Keratinocyte (primary cell): ENCODE data around the gene PAGE2B. TPM values are rescaled to one million over a fixed set of nuclear protein-coding genes. Genes with fewer than 3 reads are reported as not detected.
"Not testable (repeated sequence)": the region's sequence is repeated elsewhere in the genome, so short reads cannot be mapped to it uniquely, and the experiment has no call there.

Experiments
- DNase-seq: peaks from one replicate; pipeline ENCODE4 v3.0.0-alpha.2; 2011; ENCODE audit warnings: low read depth, missing footprints, low spot score
- FAIRE-seq: peaks from 2 replicates; lab custom pipeline; 2011; peaks lifted over from hg19 to GRCh38; lab: Jason Lieb, UNC
- H2AFZ ChIP-seq: 2 replicates; pipeline ENCODE4 v1.6.0; 2012; ENCODE audit warnings: low read length, control low read depth, inconsistent platforms; ENCODE audit not compliant: control insufficient read depth
- H3K27ac ChIP-seq: 2 replicates; pipeline ENCODE4 v1.5.1; 2011; ENCODE audit warnings: low read length; ENCODE audit not compliant: control insufficient read depth, insufficient read depth
- H3K27me3 ChIP-seq: 3 replicates; pipeline ENCODE4 v1.6.0; 2011; ENCODE audit warnings: low read length; ENCODE audit not compliant: control insufficient read depth, insufficient read depth; ENCODE audit errors: extremely low read depth
- H3K36me3 ChIP-seq, 2 experiments: 2 replicates in 1 of 2; 3 replicates in 1 of 2; pipeline ENCODE4 v1.5.1; 2011; ENCODE audit warnings: low read length in 2 of 2, mild to moderate bottlenecking in 1 of 2; ENCODE audit not compliant: control insufficient read depth in 2 of 2, insufficient read depth in 2 of 2; ENCODE audit errors: extremely low read depth in 1 of 2
- H3K4me1 ChIP-seq: 3 replicates; pipeline ENCODE4 v1.5.1; 2011; ENCODE audit warnings: low read length; ENCODE audit not compliant: control insufficient read depth, insufficient read depth; ENCODE audit errors: extremely low read depth
- H3K4me2 ChIP-seq: 3 replicates; pipeline ENCODE4 v1.6.0; 2011; ENCODE audit warnings: low read depth, low read length; ENCODE audit not compliant: control insufficient read depth, insufficient read depth; ENCODE audit errors: extremely low read depth
- H3K4me3 ChIP-seq, 3 experiments: fragments of 200-600 bp in 1 of 3; sonication (generic) in 1 of 3; 2 replicates in 2 of 3; 3 replicates in 1 of 3; pipeline ENCODE4 v1.5.1; 2011 to 2016; ENCODE audit warnings: low read length in 3 of 3, mild to moderate bottlenecking in 3 of 3, control low read depth in 2 of 3, inconsistent platforms in 1 of 3, low read depth in 1 of 3, mixed read lengths in 1 of 3, mixed run types in 1 of 3, moderate library complexity in 1 of 3; ENCODE audit not compliant: control insufficient read depth in 2 of 3, insufficient read depth in 2 of 3; ENCODE audit errors: extremely low read depth in 1 of 3
- H3K79me2 ChIP-seq: 2 replicates; pipeline ENCODE4 v1.6.0; 2012; ENCODE audit warnings: low read length; ENCODE audit not compliant: control insufficient read depth, insufficient read depth
- H3K9ac ChIP-seq: 3 replicates; pipeline ENCODE4 v1.6.0; 2011; ENCODE audit warnings: low read length; ENCODE audit not compliant: control insufficient read depth, insufficient read depth; ENCODE audit errors: extremely low read depth
- H3K9me1 ChIP-seq: 3 replicates; pipeline ENCODE4 v1.6.0; 2011; ENCODE audit warnings: low read length; ENCODE audit not compliant: control insufficient read depth, insufficient read depth; ENCODE audit errors: extremely low read depth
- H3K9me3 ChIP-seq: 2 replicates; pipeline ENCODE4 v1.5.1; 2012; ENCODE audit warnings: low read depth, low read length; ENCODE audit not compliant: control insufficient read depth
- H4K20me1 ChIP-seq: 3 replicates; pipeline ENCODE4 v1.6.0; 2011; ENCODE audit warnings: low read length; ENCODE audit not compliant: control insufficient read depth, insufficient read depth; ENCODE audit errors: extremely low read depth
- CTCF ChIP-seq, 3 experiments: IDR thresholded peaks in 1 of 3; conservative IDR thresholded peaks in 1 of 3; optimal IDR thresholded peaks in 1 of 3; 2 replicates in 2 of 3; 3 replicates in 1 of 3; pipeline versions ENCODE3 to v1.5.1; 2011; ENCODE audit warnings: low read length in 3 of 3, mild to moderate bottlenecking in 3 of 3, moderate library complexity in 2 of 3, control low read depth in 1 of 3, inconsistent platforms in 1 of 3; ENCODE audit not compliant: insufficient read depth in 2 of 3; ENCODE audit errors: extremely low read depth in 1 of 3
- EZH2 ChIP-seq: IDR thresholded peaks from one replicate; pipeline ENCODE4 v1.6.1; 2012; ENCODE audit warnings: inconsistent platforms, mild to moderate bottlenecking, low read length, moderate library complexity
- dilution Hi-C: fragments of 300-500 bp; cut with MboI; formaldehyde crosslinking; loops from one replicate; pipeline ENCODE4 v1.7.0; 2020; ENCODE audit warnings: low sequenced_read_pairs; ENCODE audit not compliant: extremely low pct_ligation_motif_present
- polyA plus RNA-seq, 5 experiments: library from polyadenylated mRNA; depleted of rRNA in 3 of 5; stranded (reverse) in 3 of 5; stranded (forward) in 1 of 5; unstranded in 1 of 5; fragments of >200 nt; gene quantifications; 1 replicate in 1 of 5; 2 replicates in 3 of 5; 3 replicates in 1 of 5; pipeline versions ENCODE4 v1.2.1 to v1.2.3, GENCODE V29; 2011 to 2012; ENCODE audit warnings: missing spikeins in 2 of 5, low read depth in 1 of 5, low replicate concordance in 1 of 5

PAGE2B gene
- polyA plus RNA-seq, 1 donor (not counting 4 experiments of a cell fraction or from before 2014, with no cell fraction given): not detected

GRCh38 chrX:55039471-55039870 lies 35.4 kb upstream of the PAGE2B start:
- no peaks in the 10 kb centered on the region for H3K9me3 ChIP-seq
- H3K4me1 ChIP-seq: no peaks in the 10 kb centered on the region
- no peak overlapping the region for H3K4me3 ChIP-seq
- no peaks in the 10 kb centered on the region for H3K9me1 ChIP-seq
- H4K20me1 ChIP-seq: no peaks in the 10 kb centered on the region
- no peaks in the 10 kb centered on the region for H3K36me3 ChIP-seq
- no peak for TF ChIP-seq EZH2
- TF ChIP-seq CTCF (optimal IDR thresholded peaks at IDR 0.05 in 1 of 3, IDR thresholded peaks at IDR 0.05 in 1 of 3, conservative IDR thresholded peaks at IDR 0.05 in 1 of 3; ENCODE audit: extremely low read depth in 1 of 3, insufficient read depth in 2 of 3, low read length in 3 of 3): no peak
- no peak overlapping the region for H2AFZ ChIP-seq
- no peak overlapping the region for H3K9ac ChIP-seq
- no peaks in the 10 kb centered on the region for H3K27me3 ChIP-seq
- no peak for DNase-seq
- no peak overlapping the region for H3K27ac ChIP-seq
- no peaks in the 10 kb centered on the region for H3K79me2 ChIP-seq
- dilution Hi-C loops: no loop called here
- FAIRE-seq: no peak
- H3K4me2 ChIP-seq: no peak overlapping the region

- FAIRE-seq: no peak
- DNase-seq: no peak
- Histone ChIP-seq H3K27ac (no peak overlapping the region), H3K9me3 (no peaks in the 10 kb centered on the region), H3K9me1 (no peaks in the 10 kb centered on the region), H3K36me3 (no peaks in the 10 kb centered on the region), H2AFZ (no peak overlapping the region), H4K20me1 (no peaks in the 10 kb centered on the region), H3K4me3 (no peak overlapping the region), H3K4me1 (no peaks in the 10 kb centered on the region), H3K9ac (no peak overlapping the region), H3K79me2 (no peaks in the 10 kb centered on the region), H3K27me3 (no peaks in the 10 kb centered on the region), H3K4me2 (no peak overlapping the region)
- TF ChIP-seq EZH2 (no peak), CTCF (optimal IDR thresholded peaks at IDR 0.05 in 1 of 3, IDR thresholded peaks at IDR 0.05 in 1 of 3, conservative IDR thresholded peaks at IDR 0.05 in 1 of 3; ENCODE audit: extremely low read depth in 1 of 3, insufficient read depth in 2 of 3, low read length in 3 of 3) (no peak)
- dilution Hi-C loops: no loop called here
These were observed 33.3 kb upstream of the PAGE2B start for GRCh38 chrX:55041514-55041913.

DNA sequence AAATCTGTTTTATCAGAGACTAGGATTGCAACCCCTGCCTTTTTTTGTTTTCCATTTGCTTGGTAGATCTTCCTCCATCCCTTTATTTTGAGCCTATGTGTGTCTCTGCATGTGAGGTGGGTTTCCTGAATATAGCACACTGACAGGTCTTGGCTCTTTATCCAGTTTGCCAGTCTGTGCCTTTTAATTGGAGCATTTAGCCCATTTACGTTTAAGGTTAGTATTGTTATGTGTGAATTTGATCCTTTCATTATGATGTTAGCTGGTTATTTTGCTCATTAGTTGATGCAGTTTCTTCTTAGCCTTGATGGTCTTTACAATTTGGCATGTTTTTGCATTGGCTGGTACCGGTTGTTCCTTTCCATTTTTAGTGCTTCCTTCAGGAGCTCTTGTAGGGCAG lies 24.2 kb upstream of the PAGE2B start:
- dilution Hi-C loops: not testable (repeated sequence)

More for the DNA sequence above, 24.2 kb upstream of the PAGE2B start:
- not testable (repeated sequence) for H3K27me3 ChIP-seq, H3K9me3 ChIP-seq, H3K4me1 ChIP-seq, H3K4me3 ChIP-seq, H4K20me1 ChIP-seq, FAIRE-seq, H3K9ac ChIP-seq, DNase-seq, H3K9me1 ChIP-seq, H3K4me2 ChIP-seq, H2AFZ ChIP-seq, H3K79me2 ChIP-seq, H3K36me3 ChIP-seq, H3K27ac ChIP-seq
